Osteoblast (primary cell): Measurements from ENCODE around the gene CDKAL1. TPM values are rescaled to one million over a fixed set of nuclear protein-coding genes. Genes with fewer than 3 reads are reported as not detected.

Experiments used
- DNase-seq: peaks from one replicate; pipeline ENCODE4 v3.0.0; 2011; ENCODE audit warnings: low spot score, mixed read lengths; ENCODE audit not compliant: insufficient read length; ENCODE audit errors: missing footprints
- H2AFZ ChIP-seq: 2 replicates; pipeline ENCODE4 v1.6.0; 2011; ENCODE audit warnings: mild to moderate bottlenecking, low read length
- H3K27ac ChIP-seq: 2 replicates; pipeline ENCODE4 v1.5.1; 2011; ENCODE audit warnings: mild to moderate bottlenecking, low read depth, low read length, moderate library complexity
- H3K27me3 ChIP-seq: 2 replicates; pipeline ENCODE4 v1.6.0; 2012; ENCODE audit warnings: mild to moderate bottlenecking, control low read depth, inconsistent platforms, low read length, moderate library complexity; ENCODE audit not compliant: insufficient read depth
- H3K36me3 ChIP-seq: 2 replicates; pipeline ENCODE4 v1.5.1; 2011; ENCODE audit warnings: mild to moderate bottlenecking, low read length, control low read depth, moderate library complexity; ENCODE audit not compliant: insufficient read depth
- H3K4me1 ChIP-seq: 2 replicates; pipeline ENCODE4 v1.5.1; 2011; ENCODE audit warnings: mild to moderate bottlenecking, low read length, control low read depth, moderate library complexity; ENCODE audit not compliant: insufficient read depth
- H3K4me2 ChIP-seq: 2 replicates; pipeline ENCODE4 v1.6.0; 2011; ENCODE audit warnings: mild to moderate bottlenecking, low read length; ENCODE audit not compliant: insufficient read depth
- H3K4me3 ChIP-seq: fragments of 200-600 bp; sonication (generic); 3 replicates; pipeline ENCODE4 v1.5.1; 2012; ENCODE audit warnings: mild to moderate bottlenecking, low read length, inconsistent platforms; ENCODE audit not compliant: insufficient read depth
- H3K79me2 ChIP-seq: 2 replicates; pipeline ENCODE4 v1.6.0; 2012; ENCODE audit warnings: mild to moderate bottlenecking, low read length, control low read depth, inconsistent platforms; ENCODE audit not compliant: insufficient read depth
- H3K9me3 ChIP-seq: 2 replicates; pipeline ENCODE4 v1.5.1; 2011; ENCODE audit warnings: low read depth, low read length, control low read depth
- H4K20me1 ChIP-seq: 2 replicates; pipeline ENCODE4 v1.6.0; 2012; ENCODE audit warnings: mild to moderate bottlenecking, low read length, control low read depth; ENCODE audit not compliant: insufficient read depth
- total RNA-seq: library from RNA; depleted of rRNA; stranded (reverse); fragments of >200 nt; gene quantifications from 2 replicates; pipeline ENCODE4 v1.2.3, GENCODE V29; 2012
- TF ChIP-seq, protein P1 (sequence below): IDR thresholded peaks from 2 replicates; pipeline ENCODE4 v1.5.1; 2011; ENCODE audit warnings: mild to moderate bottlenecking, low read depth, low read length, moderate library complexity; ENCODE audit errors: extremely low read depth

The CDKAL1 gene
- total RNA-seq, 1 donor: 18.5 TPM

DNA sequence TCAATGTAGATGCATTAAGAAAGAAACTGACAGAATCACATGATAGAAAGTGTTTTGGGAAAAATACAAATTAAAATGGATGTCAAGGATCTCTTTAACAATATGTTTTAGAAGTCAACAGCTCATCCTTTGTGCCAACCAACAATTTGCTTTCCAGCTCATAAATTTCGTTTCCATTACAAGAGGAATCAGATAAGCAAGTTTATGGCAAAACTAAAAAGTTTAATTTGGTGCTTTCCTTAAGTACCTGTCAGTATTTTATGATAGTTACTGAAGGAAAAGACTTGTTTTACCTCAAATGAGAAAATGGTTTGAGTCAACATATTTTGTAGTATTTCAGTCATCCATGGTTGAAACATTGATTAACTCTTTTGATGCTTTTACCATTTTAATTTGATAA lies 130.0 kb downstream of the CDKAL1 start:
- H3K9me3 ChIP-seq: no peaks in the 10 kb centered on the region
- H4K20me1 ChIP-seq: no peaks in the 10 kb centered on the region
- no peak overlapping the region for H3K4me3 ChIP-seq
- no peak overlapping the region for H3K4me2 ChIP-seq
- H2AFZ ChIP-seq: no peak overlapping the region
- H3K27me3 ChIP-seq: no peaks in the 10 kb centered on the region
- no peak overlapping the region for H3K27ac ChIP-seq
- H3K4me1 ChIP-seq: peaks cover 7% of the 10 kb centered on the region
- TF ChIP-seq, protein P1, sequence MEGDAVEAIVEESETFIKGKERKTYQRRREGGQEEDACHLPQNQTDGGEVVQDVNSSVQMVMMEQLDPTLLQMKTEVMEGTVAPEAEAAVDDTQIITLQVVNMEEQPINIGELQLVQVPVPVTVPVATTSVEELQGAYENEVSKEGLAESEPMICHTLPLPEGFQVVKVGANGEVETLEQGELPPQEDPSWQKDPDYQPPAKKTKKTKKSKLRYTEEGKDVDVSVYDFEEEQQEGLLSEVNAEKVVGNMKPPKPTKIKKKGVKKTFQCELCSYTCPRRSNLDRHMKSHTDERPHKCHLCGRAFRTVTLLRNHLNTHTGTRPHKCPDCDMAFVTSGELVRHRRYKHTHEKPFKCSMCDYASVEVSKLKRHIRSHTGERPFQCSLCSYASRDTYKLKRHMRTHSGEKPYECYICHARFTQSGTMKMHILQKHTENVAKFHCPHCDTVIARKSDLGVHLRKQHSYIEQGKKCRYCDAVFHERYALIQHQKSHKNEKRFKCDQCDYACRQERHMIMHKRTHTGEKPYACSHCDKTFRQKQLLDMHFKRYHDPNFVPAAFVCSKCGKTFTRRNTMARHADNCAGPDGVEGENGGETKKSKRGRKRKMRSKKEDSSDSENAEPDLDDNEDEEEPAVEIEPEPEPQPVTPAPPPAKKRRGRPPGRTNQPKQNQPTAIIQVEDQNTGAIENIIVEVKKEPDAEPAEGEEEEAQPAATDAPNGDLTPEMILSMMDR: no peak
- no peak for DNase-seq
- no peaks in the 10 kb centered on the region for H3K36me3 ChIP-seq
- no peaks in the 10 kb centered on the region for H3K79me2 ChIP-seq

DNA sequence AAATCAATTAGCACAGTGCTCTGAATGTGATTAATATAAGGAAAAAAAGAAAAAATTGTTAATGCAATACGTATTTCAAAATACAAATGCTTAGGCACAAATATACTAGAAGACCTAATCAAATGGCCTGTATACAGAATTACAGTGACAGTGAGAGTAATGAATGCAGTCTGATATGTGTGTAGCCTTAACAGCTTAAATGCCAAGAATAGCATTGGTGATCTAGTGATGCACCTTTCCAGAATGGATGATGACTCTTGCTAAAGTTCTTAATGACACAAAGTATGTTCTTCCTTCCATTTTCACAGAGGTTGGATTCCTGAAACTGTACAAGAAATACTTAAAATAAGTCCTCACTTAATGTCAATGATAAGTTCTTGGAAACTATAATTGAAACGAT lies 131.0 kb downstream of the CDKAL1 start:
- no peak for DNase-seq
- Histone ChIP-seq H3K4me3 (no peak overlapping the region), H3K9me3 (no peaks in the 10 kb centered on the region), H3K27ac (no peak overlapping the region), H3K4me1 (peaks cover 7% of the 10 kb centered on the region), H3K36me3 (no peaks in the 10 kb centered on the region), H3K4me2 (no peak overlapping the region), H4K20me1 (no peaks in the 10 kb centered on the region), H3K79me2 (no peaks in the 10 kb centered on the region), H3K27me3 (no peaks in the 10 kb centered on the region), H2AFZ (no peak overlapping the region)
- TF ChIP-seq, protein P1: no peak

DNA sequence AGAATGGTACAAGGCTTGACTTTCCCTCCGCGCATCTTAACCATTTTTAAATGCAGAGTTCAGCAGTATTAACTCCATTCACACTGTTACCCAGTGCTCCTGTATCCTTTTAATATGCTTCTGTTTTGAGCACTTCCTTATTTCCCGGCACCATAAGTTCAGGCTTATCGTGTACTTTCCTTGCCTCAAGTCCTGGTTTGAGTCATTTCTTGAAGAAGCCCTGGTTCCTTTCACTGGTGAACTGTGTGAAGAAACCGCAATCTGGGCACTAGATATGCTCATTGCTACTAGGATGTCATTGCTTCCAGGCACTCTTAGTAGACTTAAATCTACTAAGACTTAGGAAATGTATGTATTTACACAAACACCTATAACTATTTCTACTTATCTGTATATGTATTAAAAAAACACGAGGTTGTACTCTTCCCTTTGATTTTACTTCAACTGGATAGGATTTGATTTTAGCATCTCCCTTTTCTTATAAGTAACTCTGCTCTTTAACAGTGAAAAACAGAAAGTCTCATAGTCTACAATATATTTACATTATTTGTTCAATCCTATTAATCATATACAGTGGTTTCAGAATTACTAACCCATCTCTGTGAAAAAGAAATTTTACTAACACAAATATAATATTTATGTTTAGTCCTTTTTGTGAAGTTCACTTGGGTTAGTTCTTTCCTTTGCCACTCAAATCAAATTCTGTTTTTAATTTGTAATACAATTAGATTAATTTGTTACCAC lies 135.5 kb downstream of the CDKAL1 start:
- no peak overlapping the region for H3K4me2 ChIP-seq
- H3K27ac ChIP-seq: no peak overlapping the region
- no peaks in the 10 kb centered on the region for H3K4me1 ChIP-seq
- no peak overlapping the region for H3K4me3 ChIP-seq
- no peaks in the 10 kb centered on the region for H3K79me2 ChIP-seq
- no peaks in the 10 kb centered on the region for H4K20me1 ChIP-seq
- no peaks in the 10 kb centered on the region for H3K27me3 ChIP-seq
- no peak for DNase-seq
- TF ChIP-seq, protein P1: no peak
- no peak overlapping the region for H2AFZ ChIP-seq
- H3K36me3 ChIP-seq: no peaks in the 10 kb centered on the region
- H3K9me3 ChIP-seq: no peaks in the 10 kb centered on the region

DNA sequence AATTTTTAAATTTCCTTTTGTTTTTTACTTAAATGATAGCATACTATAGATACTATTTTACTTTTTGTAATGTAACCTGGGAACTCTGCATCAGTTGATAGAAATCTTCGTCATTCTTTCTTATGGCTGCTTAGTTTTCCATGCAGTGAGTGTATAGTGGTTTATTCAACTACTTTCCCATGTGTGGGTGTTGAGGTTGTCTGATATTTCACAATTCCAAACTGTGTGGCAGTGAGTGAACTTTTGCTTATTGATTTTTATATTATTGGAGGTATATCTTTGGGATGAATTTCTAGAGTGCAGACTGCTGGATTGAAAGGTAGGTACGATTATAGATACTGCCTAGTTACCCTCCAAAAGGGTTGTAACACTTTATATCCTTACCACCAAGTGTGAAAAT lies 136.5 kb downstream of the CDKAL1 start:
- Histone ChIP-seq H3K4me1 (no peaks in the 10 kb centered on the region), H3K27ac (no peak overlapping the region), H3K36me3 (no peaks in the 10 kb centered on the region), H3K4me2 (no peak overlapping the region), H3K79me2 (no peaks in the 10 kb centered on the region), H4K20me1 (no peaks in the 10 kb centered on the region), H2AFZ (no peak overlapping the region), H3K27me3 (no peaks in the 10 kb centered on the region), H3K4me3 (no peak overlapping the region), H3K9me3 (no peaks in the 10 kb centered on the region)
- TF ChIP-seq, protein P1: no peak
- DNase-seq: no peak
